GM19452 (cell line): Measurements from ENCODE around the gene MLLT3.

Source experiments
- ATAC-seq: cut with Tn5 transposase; IDR thresholded peaks from one replicate; pipeline ENCODE4 v1.9.1; 2021; ENCODE audit not compliant: unreplicated experiment

Gene MLLT3

GRCh38 chr9:20630241-20630943 lies 8.1 kb upstream of the MLLT3 start:
- ATAC-seq, result no peak

DNA sequence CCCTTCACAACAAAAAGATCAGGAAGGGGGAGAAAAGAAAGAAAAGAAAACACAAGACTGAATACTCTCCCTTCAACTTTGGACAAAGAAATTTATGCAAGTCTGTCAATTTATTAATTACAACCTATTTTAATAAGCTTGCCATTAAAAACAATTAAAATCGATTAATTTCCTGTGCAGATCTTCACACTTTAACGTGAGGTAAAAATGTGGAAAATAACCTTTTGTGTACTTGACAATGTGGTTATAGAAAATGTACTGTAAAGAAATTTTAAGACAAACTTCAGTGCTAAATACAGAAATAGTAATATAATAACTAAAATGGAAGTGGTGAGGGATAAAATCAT lies 2.7 kb upstream of the MLLT3 start:
- no peak for ATAC-seq

- no peak for ATAC-seq
Observed at GRCh38 chr9:20624201-20625002, 2.1 kb upstream of the MLLT3 start.

- ATAC-seq, result no peak
Observed at GRCh38 chr9:20623748-20624124, 1.4 kb upstream of the MLLT3 start.

DNA sequence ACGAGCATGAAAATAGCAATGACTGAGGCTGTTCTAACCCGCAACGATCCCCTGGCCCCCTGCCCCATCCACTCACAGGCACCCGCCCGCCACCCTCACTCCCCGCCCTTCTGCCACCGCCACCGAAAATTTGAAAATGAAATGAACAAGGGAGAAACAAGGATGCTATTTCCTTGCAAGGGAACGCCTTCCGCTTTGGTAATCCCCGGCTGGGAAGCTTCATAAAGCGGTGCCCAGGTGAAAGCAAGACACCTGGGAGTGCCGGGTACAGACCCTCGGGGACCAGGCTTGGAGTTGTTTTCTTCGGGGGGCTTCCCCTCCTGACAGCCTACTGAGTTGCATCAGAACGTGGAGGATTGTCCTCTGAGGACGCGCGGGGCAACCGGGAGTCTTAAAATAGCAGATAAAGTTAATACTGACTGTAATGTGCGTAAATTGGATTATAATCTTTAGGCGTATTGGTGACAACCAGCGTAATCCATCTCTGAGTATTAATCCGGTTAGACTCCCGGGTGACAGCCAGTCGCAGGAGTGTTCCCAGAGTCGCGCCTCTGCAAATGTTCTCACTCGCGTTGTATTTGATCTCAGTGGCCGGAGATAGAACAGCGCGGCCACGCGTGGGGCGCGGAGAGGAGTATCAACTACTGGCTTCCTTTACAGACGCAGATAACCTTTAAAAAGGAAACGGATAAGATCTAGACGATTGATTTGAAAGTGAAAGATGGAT lies 885 bp upstream of the MLLT3 start:
- peak; percentile 1 for ATAC-seq

DNA sequence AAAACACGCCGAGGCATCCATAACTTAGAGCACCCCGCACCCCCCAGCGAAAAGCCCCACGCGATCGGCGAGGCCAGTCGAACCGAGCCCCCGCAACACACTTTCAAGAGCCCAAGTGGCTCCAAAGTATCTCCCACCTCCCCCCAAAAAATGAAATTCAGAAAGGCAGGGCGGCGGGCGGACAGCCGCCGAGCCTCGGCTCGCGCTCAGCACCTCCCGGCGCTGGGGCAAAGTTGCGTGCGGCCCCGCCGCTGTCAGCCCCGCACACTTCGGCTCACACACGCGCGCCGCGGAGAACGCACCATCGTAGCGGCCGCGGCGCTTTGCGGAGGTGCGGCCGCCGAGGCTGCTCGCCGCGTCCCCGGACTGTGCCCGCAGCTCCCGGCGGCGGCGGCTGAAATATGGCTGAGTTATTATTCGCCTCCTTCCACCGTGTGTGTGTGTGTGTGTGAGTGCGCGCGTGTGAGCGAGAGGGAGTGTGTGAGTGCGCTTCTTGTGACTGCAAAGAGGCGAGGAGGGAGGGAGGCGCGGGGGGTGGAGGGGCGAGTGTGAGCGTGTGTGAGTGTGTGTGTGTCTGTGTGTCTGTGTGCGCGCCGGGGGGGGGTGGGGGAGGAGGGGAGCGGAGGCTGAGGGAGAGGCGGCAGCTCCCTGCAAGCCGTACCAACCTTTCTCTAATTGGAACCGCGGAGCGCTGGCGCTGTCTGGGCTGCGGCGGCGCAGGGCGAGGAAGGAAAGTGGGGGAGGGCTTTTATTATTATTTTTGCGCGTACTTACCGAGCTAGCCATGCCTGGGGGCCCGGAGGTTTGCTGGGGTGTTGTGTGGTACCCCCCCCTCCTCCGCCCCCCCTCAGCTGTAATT lies 599 bp downstream of the MLLT3 start:
- peak; percentile 9 for ATAC-seq

GRCh38 chr9:20620650-20621470 lies 1.4 kb downstream of the MLLT3 start:
- ATAC-seq, result no peak

- no peak for ATAC-seq
Observed at GRCh38 chr9:20619487-20620200, 2.7 kb downstream of the MLLT3 start.

GRCh38 chr9:20618361-20618802 lies 3.9 kb downstream of the MLLT3 start:
- no peak for ATAC-seq

- ATAC-seq, result no peak
Observed at GRCh38 chr9:20616808-20617207, 5.5 kb downstream of the MLLT3 start.

GRCh38 chr9:20614602-20615216 lies 7.6 kb downstream of the MLLT3 start:
- ATAC-seq, result no peak

GRCh38 chr9:20611691-20612287 lies 10.5 kb downstream of the MLLT3 start:
- ATAC-seq, result no peak

DNA sequence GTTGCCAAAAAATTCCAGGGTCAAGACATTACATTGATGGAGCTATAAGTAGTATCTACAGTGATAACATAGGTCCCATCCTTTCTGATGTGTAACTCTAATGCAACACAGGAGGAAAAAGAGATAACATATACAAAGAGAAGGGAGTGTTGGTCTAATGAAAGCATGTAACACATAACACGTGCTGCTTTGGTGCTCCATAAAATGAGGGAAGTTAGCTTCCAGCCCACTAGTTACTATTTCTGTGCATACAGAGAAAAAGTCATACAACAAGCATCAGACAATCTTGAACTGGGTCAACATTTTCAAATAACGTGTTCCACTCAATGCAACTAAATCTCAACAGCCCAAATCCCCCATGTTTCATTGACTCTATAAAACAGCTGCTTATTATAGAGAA lies 11.7 kb downstream of the MLLT3 start:
- no peak for ATAC-seq

DNA sequence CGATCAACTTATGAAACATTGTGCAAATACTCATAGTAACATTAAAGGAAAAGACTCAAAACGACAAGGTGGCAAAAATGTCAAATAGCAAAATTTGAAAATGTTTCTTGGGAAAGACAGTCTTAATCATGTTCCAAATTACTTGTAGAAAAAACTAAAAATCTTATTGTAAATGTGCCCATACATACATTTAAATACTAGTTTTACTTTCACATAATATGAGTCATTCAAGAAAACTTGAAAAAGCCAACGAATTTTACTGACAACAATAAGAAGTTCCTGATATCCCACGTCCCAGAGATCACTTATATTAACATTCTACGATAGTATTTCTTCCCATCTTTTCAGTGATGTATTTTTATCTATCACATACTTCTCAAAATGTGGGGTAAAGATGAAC lies 13.7 kb downstream of the MLLT3 start:
- no peak for ATAC-seq

- ATAC-seq, result no peak
Observed at GRCh38 chr9:20606652-20607051, 15.6 kb downstream of the MLLT3 start.

DNA sequence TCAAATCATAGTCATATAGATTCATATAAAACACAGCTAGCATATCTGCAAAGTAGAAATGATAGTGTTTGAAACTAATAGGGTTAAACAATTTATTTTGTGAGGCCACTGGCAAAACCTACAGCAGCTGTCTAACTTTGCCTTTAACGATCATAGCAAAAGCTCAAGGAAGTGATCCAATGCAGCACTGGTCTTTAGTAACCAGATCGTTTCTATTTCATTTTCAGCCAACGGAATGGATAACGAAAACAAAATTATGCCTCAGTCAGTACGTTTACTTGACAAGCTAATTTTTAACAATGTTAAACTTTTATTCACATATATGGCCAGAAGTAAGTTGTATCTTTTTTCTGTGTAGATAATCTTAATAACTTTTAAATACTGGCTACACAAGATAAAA lies 17.7 kb downstream of the MLLT3 start:
- ATAC-seq, result peak; percentile 91

GRCh38 chr9:20603524-20604268 lies 18.6 kb downstream of the MLLT3 start:
- no peak for ATAC-seq

DNA sequence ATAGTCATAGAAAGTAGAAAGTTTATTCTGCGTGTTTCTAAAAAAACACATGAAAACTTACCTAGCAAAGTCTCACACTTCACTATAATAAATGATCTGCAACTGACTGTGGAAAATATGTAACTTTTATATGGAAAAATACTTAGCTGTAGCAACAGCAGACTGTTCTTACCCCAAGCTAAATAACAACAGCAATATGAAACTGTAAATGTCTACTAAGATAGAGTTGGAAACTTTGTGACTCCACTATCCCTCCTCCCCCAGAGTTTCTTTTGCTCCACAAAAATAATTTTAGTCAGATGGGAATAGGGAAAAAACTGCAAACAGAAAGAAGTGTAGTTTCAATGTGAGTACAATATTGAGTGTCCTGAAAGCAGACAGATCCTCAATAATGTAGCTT lies 21.0 kb downstream of the MLLT3 start:
- no peak for ATAC-seq
